Measurements from ENCODE around the gene SH3TC1. TPM values are rescaled to one million over a fixed set of nuclear protein-coding genes. Genes with fewer than 3 reads are reported as not detected.
A peak's percentile ranks its signal among the peaks of the same experiment; 100 is the strongest.

The SH3TC1 gene
- total RNA-seq, 4 donors from 2014 or later, result 13.7 to 18.7 (median 15.2) TPM

DNA sequence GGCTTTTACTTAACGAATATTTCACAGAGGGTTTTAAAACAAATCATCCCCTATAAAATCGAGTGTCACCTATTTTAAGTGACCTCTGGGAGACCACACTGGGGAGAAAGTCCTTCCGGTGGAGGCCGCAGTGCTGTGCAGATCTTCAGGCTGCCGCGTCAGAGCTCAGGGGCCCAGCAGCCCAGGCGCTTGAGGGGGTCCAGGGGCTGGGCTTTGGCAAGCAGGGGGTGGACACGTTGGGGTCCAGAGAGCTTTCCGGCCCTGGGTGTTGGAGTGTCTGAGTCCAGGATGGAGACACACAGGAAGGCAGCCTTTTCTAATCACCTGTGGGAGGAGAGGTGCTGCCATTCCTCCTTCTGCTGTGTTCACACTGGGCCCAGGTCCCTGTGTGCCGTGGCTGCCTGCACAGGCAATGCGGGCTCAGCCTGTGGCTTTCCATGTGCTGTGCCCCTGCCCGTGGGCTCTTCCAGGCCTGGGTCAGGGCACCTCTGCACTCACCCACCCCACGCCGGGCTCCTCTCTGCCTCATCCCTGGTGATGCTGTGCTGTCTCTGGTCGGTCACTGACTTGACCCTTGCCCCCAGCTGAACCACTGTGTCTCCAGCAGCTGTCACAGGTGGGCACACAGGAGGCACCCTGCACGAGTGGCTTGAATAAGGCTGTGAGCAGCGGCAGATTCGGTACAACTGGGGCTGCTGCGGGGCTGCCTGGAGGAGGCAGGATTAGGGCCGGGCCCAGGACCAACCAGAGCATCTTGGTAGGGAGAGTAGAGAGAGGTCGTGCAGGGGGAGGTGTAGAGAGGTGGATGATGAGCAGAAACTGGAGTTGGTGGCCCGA lies 80.4 kb downstream of the SH3TC1 start:
- no peak for DNase-seq (ENCODE audit: extremely low spot score)
- Histone ChIP-seq H3K4me3 (no peak overlapping the region), H3K9me3 (no peaks in the 10 kb centered on the region), H3K36me3 (peaks cover 0 to 4% (median 2%) of the 10 kb centered on the region in 4 donors), H3K27ac (replicated peaks in 1 of 4) (peak overlapping the region in 3 of 4 donors; percentile 17 to 81 (median 74)), H3K27me3 (no peaks in the 10 kb centered on the region), H3K4me1 (peaks cover 43 to 94% (median 80%) of the 10 kb centered on the region in 4 donors)
- intact Hi-C loops (cut with DNase I), result loop anchor here (5.0 kb wide), 1 partner anchor 38 kb away; no protein-coding TSS in a partner anchor
- TF ChIP-seq EP300 (IDR thresholded peaks at IDR 0.05) (no peak), POLR2A (IDR thresholded peaks at IDR 0.05; ENCODE audit: low read depth) (no peak), POLR2AphosphoS5 (IDR thresholded peaks at IDR 0.05) (no peak)
- TF ChIP-seq, protein P1, sequence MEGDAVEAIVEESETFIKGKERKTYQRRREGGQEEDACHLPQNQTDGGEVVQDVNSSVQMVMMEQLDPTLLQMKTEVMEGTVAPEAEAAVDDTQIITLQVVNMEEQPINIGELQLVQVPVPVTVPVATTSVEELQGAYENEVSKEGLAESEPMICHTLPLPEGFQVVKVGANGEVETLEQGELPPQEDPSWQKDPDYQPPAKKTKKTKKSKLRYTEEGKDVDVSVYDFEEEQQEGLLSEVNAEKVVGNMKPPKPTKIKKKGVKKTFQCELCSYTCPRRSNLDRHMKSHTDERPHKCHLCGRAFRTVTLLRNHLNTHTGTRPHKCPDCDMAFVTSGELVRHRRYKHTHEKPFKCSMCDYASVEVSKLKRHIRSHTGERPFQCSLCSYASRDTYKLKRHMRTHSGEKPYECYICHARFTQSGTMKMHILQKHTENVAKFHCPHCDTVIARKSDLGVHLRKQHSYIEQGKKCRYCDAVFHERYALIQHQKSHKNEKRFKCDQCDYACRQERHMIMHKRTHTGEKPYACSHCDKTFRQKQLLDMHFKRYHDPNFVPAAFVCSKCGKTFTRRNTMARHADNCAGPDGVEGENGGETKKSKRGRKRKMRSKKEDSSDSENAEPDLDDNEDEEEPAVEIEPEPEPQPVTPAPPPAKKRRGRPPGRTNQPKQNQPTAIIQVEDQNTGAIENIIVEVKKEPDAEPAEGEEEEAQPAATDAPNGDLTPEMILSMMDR (IDR thresholded peaks at IDR 0.05), result no peak
- 73% methylated on average over 18 of the region's 22 CpGs for WGBS

DNA sequence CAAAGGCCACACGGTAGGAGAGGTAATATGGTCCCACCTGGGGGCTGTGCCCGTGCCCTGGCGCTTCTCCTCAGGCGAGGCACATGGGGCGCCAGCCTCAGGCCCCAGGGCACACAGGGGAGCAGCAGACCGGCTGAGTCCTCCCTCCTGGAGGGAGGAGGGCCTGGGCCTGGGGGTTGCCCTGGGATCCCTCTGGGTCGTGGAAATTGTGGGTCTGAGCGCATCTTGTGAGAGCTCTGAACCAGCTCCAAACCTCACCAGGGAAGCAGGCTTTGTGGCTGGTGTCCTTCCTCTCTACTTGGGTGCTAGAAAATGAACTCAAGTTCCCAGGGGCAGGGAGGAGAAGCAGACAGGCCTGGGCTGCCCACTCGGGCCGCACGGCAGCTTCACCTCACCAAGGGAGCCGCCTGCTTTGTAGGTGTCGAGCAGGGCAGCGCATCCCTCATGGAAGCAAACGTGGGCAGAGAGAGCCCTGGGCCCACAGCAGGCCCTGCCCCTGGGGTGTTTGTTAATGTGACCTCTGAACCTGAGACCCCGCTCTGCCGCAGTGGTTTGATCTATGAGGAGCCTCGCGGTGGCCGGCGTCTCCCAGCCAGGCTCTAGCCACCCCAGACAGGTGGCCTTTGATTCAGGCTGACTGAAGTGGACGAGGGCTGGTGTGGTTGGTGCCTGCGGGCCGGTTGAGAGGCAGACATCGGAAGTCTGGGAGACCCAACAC lies 81.2 kb downstream of the SH3TC1 start:
- WGBS, result 91% methylated on average over 14 of the region's 25 CpGs
- intact Hi-C loops (cut with DNase I), result no loop called here
- TF ChIP-seq POLR2A (IDR thresholded peaks at IDR 0.05; ENCODE audit: low read depth), result no peak
- no peak for TF ChIP-seq EP300 (IDR thresholded peaks at IDR 0.05)
- TF ChIP-seq, protein P1 (IDR thresholded peaks at IDR 0.05), result no peak
- no peak for TF ChIP-seq POLR2AphosphoS5 (IDR thresholded peaks at IDR 0.05)
- no peaks in the 10 kb centered on the region for H3K27me3 ChIP-seq
- H3K36me3 ChIP-seq, result peaks cover 0 to 4% (median 2%) of the 10 kb centered on the region in 4 donors
- no peak overlapping the region for H3K4me3 ChIP-seq
- H3K9me3 ChIP-seq, result no peaks in the 10 kb centered on the region
- DNase-seq (ENCODE audit: extremely low spot score), result no peak
- peak overlapping the region in 1 of 4 donors; percentile 13 for H3K27ac ChIP-seq (replicated peaks in 1 of 4)
- H3K4me1 ChIP-seq, result peaks cover 39 to 86% (median 75%) of the 10 kb centered on the region in 4 donors

DNA sequence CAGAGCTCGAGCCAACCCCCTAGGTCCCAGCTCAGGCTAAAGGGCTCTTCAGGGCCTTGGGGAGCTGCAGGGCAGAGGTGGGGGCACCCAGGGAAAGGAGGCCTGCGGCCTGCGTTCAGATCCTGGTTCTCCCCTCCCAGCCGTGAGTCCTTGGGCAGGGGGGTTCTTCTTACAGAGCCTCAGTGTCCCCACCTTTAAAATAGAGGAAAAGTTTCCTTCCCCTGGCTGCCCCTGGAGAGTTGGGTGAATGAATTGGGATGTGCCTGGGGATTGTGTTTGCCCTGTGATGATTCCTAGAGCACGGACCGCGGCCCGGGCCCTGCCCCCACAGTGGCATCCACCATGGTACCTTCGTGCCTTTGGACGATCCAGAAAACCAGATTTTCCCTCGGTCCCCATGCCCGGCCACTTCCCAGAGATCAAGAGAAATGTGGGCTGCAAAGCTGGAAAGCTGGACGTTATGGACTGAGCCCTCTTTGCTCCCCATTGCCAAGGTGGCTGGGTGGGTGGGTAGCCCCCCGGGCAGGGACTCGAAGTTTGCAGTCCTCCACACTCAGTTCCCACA lies 81.9 kb downstream of the SH3TC1 start:
- H3K27ac ChIP-seq (replicated peaks in 1 of 4), result peak overlapping the region; percentile 13 to 64 (median 50)
- TF ChIP-seq POLR2AphosphoS5 (IDR thresholded peaks at IDR 0.05), result no peak
- no peak for TF ChIP-seq POLR2A (IDR thresholded peaks at IDR 0.05; ENCODE audit: low read depth)
- TF ChIP-seq, protein P1 (IDR thresholded peaks at IDR 0.05), result no peak
- TF ChIP-seq EP300 (IDR thresholded peaks at IDR 0.05), result no peak
- no peak for DNase-seq (ENCODE audit: extremely low spot score)
- no peak overlapping the region for H3K4me3 ChIP-seq
- H3K4me1 ChIP-seq, result peaks cover 39 to 86% (median 72%) of the 10 kb centered on the region in 4 donors
- 89% methylated on average over 12 of the region's 15 CpGs for WGBS
- peaks cover 0 to 4% (median 2%) of the 10 kb centered on the region in 4 donors for H3K36me3 ChIP-seq
- intact Hi-C loops (cut with DNase I), result no loop called here
- no peaks in the 10 kb centered on the region for H3K9me3 ChIP-seq
- no peaks in the 10 kb centered on the region for H3K27me3 ChIP-seq

DNA sequence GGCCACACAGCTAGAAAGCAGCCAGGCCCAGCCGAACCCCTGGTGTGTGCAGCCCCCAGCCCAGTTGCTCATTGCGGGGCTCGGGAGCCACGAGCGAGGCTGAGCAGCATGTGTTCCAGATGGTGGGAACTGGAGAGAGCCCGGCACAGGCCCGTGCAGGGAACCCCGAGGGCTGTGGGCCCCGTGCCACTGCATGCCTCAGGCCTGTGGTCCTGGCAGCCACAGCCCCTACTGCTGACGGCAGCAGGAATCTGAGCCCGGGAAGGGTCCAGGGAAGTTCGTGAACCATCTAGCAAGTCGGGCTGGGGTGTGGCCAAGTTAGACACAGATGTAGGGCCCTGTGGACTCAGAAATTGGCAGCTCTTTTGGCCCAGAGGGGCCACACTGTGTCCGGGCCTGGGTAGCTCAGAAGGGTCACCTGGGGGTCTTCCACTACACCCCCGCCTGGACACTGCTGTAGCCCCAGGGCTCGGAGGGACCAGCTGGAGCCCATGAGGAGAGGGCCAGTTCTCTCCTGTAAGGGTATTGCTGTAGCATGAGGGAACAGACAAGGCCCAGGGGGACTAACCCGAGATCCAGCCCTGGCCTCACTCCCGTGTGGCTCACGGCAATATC lies 82.5 kb downstream of the SH3TC1 start:
- TF ChIP-seq, protein P1 (IDR thresholded peaks at IDR 0.05), result no peak
- peak; percentile 12 to 69 for TF ChIP-seq POLR2AphosphoS5 (IDR thresholded peaks at IDR 0.05)
- Histone ChIP-seq H3K9me3 (no peaks in the 10 kb centered on the region), H3K36me3 (peaks cover 0 to 4% (median 2%) of the 10 kb centered on the region in 4 donors), H3K4me3 (no peak overlapping the region), H3K4me1 (peaks cover 33 to 86% (median 68%) of the 10 kb centered on the region in 4 donors), H3K27me3 (no peaks in the 10 kb centered on the region), H3K27ac (replicated peaks in 1 of 4) (peak overlapping the region; percentile 34 to 64 (median 50))
- 44% methylated on average over 10 of the region's 19 CpGs for WGBS
- DNase-seq (ENCODE audit: extremely low spot score), result no peak
- intact Hi-C loops (cut with DNase I), result no loop called here

All from esophagus muscularis mucosa (tissue), 4 donors.